Measurements from ENCODE around the gene KMT2E.
"Not testable (repeated sequence)": the region's sequence is repeated elsewhere in the genome, so short reads cannot be mapped to it uniquely, and the experiment has no call there.

The KMT2E gene

DNA sequence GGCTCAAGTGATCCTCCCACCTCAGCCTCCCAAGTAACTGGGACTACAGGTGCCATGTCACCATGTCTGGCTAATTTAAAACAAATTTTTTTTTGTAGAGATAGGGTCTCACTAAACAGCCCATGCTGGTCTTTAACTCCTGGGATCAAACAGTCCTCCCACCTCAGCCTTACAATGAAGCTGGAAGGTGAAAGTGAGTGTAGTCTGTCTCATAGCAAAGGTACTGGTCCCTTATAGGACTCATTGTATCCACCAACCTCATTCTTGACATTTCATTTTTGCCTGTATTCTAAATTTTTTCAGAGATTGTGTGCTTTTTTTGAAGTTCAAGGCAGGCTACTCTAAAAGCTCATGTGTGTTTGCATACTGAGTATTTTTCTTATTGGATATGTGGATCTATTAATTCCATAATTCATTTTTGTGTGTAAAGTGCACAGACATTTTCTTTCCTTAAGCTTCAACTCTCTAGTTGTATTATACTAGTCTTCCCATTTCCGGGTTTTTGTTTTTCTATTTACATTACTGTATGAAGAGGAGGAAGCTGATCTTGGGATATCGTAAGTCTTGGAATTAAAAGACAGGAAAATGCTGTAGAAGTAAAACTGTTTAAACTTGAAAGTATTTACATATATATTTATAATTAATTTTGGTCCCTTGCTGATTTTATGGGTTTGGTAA, 13.3 kb downstream of the KMT2E start:
- no peak for DNase-seq

DNA sequence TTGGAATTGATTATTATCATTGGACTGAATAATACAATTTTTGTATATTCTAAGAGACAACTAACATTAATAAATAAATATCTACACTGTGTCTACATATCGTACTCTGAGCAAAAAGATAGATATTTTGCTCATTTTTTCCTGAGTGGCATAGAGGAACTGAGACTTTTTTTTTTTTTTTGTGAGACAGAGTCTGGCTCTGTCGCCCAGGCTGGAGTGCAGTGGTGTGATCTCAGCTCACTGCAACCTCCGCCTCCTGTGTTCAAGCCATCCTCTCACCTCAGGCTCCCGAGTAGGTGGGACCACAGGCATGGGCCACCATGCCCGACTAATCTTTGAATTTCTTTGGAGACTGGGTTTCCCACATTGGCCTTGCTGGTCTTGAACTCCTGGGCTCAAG, 14.0 kb downstream of the KMT2E start:
- no peak for DNase-seq

DNA sequence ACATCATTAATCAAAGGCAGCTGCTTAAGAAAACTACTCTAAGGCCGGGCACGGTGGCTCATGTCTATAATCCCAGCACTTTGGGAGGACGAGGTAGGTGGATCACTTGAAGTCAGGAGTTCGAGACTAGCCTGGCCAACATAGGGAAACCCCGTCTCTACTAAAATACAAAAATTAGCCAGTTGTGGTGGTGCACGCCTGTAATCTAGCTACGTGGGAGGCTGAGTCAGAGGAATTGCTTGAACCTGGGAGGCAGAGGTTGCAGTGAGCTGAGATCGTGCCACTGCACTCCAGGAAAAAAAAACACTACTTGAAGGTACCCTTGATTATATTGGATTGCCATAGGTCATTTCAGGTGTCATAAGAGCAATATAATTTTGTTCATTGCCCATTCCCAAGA, 14.9 kb downstream of the KMT2E start:
- not testable (repeated sequence) for DNase-seq

DNA sequence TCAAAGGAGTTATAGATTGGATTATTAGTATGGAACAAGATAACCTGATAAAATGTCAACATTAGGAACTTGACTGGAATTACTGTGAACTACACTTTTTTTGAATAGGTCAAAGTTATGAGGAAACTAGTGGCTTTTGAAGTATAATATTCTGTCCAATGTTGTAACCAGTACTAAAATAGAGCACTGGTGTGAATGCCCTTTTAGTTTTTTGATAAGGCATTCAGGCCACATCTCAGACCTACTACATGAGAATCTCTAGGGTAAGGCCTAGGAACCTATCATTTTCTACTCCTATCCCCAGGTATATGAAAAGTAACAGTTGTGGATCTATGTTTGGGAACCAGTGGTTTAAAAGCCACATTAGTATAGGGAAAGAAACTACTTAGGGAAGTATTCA, 16.4 kb downstream of the KMT2E start:
- DNase-seq, result no peak

DNA sequence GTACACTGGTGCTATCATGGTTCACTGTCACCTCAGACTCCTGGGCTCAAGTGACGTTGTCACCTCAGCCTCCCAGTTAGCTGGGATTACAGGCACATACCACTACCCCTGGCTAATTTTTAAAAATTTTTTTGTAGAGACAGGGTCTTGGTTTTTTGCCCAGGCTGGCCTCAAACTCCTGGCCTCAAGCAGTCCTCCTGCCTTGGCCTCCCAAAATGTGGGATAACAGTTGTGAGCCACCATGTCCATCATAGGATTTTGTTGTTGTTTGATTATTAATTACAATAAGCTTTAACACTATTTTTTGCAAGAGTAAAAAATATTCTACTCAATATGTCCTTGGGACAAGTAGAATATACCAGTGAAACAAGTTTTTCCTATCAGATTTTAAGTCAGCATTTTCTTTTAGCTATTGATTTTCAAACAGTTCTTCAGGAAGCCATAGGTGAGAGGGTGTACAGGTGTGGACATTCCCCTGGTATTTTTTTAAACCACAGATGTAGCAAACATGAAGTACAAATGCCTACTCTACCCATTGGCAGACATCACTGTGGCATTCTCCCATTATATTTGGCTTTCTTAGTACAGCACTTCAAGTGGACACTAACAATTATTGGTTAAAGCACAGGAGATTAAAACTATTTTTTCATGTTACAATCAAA, 18.7 kb downstream of the KMT2E start:
- no peak for DNase-seq

DNA sequence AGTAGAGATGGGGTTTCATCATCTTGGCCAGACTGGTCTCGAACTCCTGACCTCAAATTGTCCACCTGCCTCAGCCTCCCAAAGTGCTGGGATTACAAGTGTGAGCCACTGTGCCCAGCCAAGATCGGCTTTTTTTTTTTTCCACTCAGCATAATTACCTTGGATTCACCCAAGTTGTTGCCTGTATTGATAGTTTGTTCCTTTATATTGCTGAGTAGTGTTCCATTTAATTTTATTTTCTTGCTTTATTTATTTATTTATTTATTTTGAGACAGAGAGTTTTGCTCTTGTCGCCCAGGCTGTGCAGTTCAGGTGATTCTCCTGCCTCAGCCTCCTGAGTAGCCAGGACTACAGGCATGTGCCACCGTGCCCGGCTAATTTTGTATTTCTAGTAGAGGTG, 21.3 kb downstream of the KMT2E start:
- no peak for DNase-seq

DNA sequence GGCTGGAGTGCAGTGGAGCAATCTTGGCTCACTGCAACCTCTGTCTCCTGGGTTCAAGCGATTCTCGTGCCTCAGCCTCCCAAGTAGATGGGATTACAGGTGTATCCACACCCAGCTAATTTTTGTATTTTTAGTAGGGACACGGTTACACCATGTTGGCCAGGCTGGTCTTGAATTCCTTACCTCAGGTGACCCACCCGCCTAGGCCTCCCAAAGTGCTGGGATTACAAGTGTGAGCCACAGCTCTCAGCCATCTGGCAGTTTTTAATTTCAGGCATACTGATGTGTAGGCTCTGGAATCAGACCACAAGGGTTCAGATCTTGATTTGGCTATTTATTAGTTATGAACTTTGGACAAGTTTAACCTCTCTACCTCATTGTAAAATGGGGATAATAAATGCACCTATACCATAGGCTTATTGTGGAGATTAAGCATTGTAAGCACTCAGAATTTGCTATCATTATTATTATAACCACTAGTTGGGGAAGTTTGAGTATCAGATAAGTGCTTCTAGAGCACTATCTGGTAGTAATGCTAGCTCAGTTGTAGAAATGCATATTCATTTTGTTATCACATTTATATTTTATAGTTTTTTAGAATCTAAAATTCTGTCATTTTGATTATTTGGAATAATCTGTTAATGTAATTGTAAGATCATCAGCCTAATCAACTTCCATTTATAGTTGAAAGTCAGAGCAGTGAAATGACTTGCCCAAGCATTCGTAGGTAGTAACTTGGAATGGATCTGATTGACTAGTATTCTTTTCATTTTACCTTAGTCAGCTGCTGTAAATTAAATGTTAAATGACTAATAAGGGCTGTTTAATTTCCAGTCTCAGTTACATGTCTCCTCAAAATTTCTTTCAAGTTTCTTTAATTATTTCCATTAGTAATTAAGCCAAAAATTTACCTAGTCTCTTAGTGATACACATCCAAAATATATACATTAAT, 22.5 kb downstream of the KMT2E start:
- no peak for DNase-seq

DNA sequence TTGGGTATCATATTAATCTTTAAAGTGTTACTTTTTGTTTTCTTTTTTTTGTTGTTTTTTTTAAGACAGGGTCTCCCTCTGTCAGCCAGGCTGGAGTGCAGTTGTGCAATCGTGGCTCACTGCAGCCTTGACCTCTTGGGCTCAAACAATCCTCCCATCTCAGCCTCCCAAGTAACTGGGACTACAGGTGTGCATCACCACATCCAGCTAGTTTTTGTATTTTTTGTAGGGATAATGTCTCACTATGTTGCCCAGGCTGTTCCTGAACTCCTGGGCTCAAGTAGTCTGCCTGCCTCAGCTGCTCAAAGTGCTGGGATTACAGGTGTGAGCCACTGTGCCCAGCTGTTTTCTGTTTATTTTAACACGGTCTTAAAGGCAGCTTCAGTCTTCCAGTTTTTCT, 23.3 kb downstream of the KMT2E start:
- DNase-seq, result no peak

DNA sequence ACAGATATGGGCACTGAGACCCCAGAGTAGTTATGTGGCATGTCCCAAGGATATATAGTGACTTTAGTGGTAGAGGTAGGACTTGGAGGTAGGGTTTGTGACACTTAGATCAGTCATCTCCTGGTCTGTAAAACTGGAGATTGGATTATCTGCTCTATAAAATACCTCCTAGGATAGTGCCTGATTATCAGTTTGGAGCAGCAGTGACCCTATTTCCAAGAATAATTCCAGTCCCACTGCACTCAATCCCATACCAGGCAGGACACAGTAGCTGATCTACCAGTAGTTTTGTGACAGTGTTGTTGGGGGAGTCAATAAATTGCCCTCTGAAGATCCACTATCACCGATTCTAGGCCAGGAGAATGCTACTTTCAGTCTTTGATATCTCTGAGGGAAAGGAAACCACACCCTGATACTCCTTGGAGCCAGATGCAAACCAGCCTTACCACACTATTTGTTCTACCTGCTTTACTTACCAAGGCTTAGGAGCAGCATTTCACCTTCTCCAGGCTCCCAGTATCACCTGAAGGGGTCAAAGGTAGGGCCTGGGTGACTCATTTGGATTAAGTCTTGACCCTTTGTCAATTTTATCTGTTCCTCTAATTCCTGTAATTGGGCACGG, 30.6 kb downstream of the KMT2E start:
- no peak for DNase-seq

DNA sequence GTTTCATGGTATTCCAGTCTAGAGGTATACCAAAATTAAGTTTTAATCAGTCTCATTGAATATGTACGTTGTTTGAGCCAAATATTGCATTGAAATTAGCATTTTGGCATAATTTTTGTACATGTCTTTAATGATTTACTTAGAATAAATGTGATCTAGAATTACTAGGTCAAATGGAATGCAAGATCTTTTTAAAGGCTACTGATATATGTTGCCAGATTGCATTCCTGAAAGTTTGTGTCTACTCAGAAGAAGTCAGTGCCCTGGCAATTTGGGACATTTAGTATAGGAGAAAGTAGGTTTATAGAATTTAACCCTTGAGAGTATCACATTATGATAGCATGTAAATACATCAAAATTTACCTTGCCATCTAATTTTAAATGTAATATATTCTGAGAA, 32.4 kb downstream of the KMT2E start:
- no peak for DNase-seq

DNA sequence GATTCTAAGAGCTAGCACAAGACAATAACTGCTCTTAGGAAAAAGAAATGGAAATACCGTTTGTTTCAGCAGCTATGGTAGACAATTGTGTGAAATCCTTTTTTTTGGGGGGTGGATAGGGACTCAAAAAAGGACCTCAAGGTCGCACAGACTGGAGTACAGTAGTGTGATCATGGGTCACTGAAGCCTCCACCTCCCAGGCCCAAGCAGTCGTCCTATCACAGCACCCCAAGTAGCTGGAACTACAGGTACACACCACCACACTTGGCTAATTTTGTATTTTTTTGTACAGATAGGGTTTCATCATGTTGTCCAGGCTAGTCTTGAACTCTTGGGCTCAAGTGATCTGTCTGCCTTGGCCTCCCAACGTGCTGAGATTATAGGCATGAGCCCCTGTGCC, 33.9 kb downstream of the KMT2E start:
- DNase-seq, result no peak

DNA sequence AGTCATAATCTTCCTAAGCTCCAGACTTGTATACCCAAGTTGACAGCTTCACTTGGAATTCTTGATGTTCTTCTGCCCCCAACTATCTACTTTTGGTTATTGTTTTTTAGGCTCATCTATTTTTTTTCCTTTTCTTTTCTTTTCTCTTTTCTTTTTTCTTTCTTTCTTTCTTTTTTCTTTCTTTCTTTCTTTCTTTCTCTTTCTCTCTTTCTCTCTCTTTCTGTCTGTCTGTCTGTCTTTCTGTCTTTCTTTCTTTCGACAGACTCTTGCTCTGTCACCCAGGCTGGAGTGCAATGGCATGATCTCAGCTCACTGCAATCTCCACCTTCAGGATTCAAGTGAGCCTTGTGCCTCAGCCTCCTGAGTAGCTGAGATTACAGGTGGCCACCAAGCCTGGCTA, 36.5 kb downstream of the KMT2E start:
- no peak for DNase-seq

DNA sequence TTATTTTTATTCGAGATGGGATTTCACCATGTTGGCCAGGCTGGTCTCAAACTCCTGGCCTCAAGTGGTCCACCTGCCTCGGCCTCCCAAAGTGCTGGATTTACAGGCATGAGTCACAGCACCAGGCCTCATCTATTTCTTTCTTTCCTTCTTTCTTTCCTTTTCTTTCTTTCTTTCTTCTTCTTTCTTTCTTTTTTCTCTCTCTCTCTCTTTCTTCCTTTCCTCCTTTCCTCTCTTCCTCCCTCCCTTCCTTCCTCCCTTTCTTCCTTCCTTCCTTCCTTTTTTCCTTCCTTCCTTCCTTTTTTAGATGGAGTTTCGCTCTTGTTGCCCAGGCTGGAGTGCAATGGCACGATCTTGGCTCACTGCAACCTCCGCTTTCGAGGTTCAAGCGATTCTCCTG, 36.9 kb downstream of the KMT2E start:
- not testable (repeated sequence) for DNase-seq

DNA sequence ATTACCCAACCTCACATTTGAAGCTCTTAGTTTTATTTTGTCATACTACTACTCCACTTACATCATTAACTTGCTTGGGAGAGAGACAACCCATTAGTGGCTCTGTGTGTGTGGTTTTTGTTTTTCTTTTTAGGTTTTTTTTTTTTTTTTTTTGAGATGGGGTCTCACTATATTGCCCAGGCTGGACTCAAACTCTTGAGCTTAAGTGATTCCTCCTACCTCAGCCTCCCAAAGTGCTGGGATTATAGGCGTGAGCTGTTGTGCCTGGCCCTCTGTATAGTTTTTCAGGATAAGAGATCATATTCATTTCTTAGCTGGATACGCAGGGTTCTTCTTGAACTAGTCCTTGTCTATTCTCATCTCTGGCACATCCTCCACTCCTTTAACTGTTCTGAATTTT, 41.1 kb downstream of the KMT2E start:
- DNase-seq, result no peak

DNA sequence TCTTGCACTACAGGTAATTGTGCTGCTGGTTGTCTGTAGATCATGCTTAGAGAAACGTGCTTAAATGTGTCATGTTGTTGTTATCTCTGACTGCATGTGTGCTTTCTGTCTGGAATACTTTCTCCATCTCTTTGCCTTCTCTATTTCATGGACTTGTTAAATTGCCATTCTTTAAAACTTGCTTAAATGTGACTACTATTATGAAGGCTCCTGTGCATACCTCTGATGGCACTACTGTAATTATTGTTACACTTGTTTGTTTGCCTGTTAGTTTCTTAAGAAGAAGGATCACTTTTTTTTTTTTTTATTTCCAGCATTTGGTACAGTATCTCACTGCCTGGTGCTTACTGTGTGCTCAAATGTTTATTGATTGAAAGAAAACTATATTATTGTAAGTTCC, 41.6 kb downstream of the KMT2E start:
- DNase-seq, result no peak

DNA sequence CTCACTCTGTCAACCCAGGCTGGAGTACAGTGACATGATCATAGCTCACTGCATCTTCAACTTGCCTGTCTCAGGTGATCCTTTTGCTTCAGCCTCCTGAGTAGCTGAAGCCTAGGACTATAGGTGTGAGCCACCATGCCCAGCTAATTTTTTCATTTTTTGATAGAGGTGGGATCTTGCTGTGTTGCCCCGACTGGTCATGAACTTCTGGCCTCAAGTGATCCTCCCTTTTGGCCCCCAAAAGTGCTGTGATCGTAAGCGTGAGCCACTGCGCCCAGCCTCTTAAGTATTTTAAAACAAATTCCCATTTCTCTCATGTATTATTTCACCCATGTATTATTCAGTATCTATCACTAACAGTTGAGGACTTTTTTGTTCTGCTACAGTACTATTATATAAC, 43.5 kb downstream of the KMT2E start:
- DNase-seq, result no peak

DNA sequence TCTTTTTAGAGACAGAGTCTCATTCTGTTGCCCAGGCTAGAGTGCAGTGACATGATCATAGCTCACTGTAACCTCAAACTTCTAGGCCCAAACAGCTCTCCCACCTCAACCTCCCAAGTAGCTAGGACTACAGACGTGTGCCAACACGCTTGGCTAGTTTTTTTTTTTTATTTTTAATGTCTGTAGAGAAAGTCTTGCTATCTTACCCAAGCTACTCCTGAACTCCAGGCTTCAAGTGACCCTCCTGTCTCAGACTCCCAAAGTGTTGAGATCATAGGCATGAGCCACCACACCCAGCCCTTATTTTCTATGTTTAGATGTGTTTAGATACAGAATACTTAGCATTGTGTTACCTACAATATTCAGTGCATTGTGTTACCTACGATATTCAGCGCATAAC, 46.4 kb downstream of the KMT2E start:
- no peak for DNase-seq

DNA sequence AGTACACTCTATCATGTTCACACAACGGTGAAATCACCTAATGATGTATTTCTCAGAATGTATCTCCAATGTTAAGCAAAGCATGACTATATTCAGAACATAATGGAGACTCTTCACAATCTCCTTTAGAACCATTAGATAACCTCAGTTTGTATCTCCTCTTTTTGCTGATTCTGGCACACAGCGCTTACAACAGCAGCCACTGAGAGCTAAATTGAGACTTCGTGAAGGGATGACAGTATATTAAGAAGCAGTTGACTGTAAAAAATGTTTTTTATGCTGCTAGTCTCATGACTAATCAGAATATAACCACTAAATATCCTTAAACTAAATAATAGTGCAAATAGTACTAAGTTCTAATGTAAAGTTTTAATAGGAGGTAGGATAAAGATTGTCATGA, 46.9 kb downstream of the KMT2E start:
- DNase-seq, result no peak

DNA sequence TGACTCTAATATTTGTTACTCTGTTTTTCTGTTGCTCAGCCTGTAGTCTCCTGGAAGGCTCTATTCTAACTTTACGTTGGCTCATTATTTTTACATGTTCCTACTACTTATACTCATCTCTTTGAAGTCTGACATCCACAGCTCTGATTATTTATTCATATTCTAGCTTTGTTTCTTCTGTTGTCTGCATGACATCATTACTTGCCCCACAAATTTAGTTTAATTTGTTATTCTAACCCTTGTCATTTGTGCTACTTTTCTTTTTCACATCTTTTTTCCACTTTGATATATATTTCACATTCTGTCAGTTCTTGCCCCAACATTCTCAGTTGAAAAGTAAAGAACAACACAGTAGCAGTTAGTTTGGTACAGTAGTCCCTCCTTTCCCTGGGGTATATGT, 51.1 kb downstream of the KMT2E start:
- no peak for DNase-seq

DNA sequence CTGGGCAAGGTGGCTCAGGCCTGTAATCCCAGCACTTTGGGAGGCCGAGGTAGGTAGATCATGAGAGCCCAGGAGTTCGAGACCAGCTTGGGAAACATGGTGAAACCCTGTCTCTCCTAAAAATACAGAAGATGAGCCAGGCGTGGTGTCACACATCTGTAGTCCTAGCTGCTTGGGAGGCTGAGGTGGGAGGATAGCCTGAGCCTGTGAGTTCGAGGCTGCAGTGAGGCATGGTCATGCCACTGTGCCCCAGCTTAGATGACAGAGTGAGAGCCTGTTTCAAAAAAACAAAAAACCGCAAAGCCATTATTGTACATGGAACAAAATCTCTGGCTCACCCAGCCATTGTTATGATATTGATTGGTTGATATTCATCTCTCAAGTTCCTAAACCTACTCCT, 53.7 kb downstream of the KMT2E start:
- DNase-seq, result no peak

DNA sequence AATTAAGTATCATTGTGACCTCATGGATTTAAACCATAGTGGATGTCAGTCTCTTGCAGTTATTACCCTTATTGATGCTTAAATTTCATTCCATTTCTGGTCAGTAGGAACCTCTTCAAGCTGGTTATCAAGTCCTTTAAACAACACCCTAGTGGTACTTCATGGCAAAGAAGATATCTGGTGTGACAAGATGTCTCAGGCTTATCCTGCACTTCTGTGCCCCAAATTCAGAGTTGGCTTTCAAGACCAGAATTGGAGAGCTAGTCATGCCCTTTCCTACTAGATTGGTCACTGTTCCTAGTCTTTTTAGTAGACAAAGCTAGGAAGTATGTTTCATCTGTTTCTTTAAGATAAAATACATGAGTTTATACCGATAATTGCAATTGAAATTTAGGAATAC, 54.9 kb downstream of the KMT2E start:
- DNase-seq, result no peak

DNA sequence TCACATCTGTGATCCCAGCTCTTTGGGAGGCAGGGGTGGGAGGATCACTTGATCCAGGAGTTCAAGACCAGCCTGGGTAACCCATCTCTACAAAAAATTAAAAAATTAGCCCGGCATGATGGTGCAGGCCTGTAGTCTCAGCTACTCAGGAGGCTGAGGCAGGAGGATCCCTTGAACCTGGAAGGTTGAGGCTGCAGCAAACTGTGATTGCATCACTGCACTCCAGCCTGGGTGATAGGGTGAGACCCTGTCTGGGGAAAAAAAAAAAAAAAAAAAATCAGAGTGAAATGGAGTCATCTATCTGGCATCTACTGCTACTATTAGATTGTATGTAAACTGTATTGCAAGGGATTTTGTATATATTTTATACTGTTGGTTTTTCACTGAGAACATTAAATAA, 59.1 kb downstream of the KMT2E start:
- DNase-seq, result no peak

DNA sequence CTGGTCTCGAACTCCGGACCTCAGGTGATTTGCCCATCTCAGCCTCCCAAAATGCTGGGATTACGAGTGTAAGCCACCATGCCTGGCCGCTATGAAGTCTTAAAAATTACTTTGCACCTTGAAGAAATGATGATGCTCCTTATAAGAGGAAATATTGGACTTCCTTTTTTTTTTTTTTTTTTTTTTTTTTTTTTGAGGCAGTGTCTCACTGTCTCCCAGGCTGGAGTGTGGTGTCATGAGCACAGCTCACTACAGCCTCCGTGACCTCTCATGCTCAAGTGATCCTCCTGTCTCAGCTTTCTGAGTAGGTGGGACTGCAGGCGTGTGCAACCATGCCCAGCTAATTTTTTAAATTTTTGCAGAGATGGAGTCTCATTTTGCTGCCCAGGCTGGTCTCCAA, 65.3 kb downstream of the KMT2E start:
- DNase-seq, result no peak

DNA sequence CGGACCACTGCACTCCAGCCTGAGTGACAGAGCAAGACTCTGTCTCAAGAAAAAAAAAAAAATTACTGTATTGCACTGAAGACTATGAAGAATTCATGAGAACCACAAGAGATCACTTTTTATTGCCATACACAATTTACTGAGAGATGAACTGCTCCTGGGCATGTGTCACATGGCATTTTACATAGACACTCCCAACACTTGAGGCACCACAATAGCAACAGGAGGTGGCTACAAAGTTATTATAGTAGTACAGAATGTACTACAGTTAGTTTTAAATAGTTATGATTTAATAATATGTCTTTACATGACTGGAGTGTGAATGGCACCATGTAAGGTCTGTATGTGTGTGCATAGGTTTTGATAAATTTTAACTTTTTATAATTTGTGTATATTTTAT, 70.6 kb downstream of the KMT2E start:
- DNase-seq, result no peak
